PFSK-1 (cell line): ENCODE results near the gene ZXDC.

Experiments used
- FOXP2 ChIP-seq: optimal IDR thresholded peaks from 2 replicates; pipeline ENCODE3; 2011; ENCODE audit warnings: borderline replicate concordance, control low read depth, inconsistent platforms; ENCODE audit not compliant: insufficient read depth; ENCODE audit errors: extremely low read length, extremely low read depth
- POLR2AphosphoS5 ChIP-seq: IDR thresholded peaks from 2 replicates; pipeline ENCODE4 v1.6.1; 2012; ENCODE audit warnings: low read depth, mild to moderate bottlenecking, control low read depth, low read length, moderate library complexity
- REST ChIP-seq, 2 experiments: IDR thresholded peaks; 2 replicates each; pipeline versions ENCODE4 v1.6.1 to v1.8.0; 2011 to 2012; ENCODE audit warnings: low read depth in 2 of 2, low read length in 2 of 2, control low read depth in 1 of 2, inconsistent platforms in 1 of 2, mild to moderate bottlenecking in 1 of 2, moderate library complexity in 1 of 2; ENCODE audit not compliant: insufficient read depth in 1 of 2

- TF ChIP-seq REST (IDR thresholded peaks at IDR 0.05; ENCODE audit: insufficient read depth in 1 of 2, low read depth in 2 of 2, low read length in 2 of 2): no peak
- TF ChIP-seq POLR2AphosphoS5: no peak
- TF ChIP-seq FOXP2: no peak
Measured at GRCh38 chr3:126434931-126435411, 40.7 kb downstream of the ZXDC start.
